GM18909 (cell line): ENCODE results near the gene NFASC.

Source experiments
- ATAC-seq: cut with Tn5 transposase; IDR thresholded peaks from one replicate; pipeline ENCODE4 v1.9.1; 2021; ENCODE audit warnings: mild to moderate bottlenecking; ENCODE audit not compliant: unreplicated experiment, poor library complexity

NFASC gene

DNA sequence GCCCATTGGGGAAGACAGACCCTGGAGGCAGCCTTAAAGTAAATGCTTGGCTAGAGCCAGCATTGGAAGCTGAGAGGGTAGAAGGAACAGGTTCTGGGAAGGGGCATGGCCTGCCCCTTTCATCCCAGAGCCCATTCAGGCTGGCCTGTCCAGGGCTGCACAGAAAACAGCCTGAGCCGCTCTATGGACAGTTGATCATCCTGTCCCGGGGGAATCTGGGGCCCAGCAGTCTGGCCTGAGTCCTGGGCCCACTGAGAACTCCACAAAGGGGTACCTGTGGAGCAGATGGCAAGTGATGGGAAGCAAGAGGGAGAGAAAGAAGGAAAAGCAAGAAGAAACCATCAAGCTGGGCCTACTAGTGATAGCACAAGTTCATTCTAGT is 200.4 kb downstream of the NFASC start:
- ATAC-seq: no peak

DNA sequence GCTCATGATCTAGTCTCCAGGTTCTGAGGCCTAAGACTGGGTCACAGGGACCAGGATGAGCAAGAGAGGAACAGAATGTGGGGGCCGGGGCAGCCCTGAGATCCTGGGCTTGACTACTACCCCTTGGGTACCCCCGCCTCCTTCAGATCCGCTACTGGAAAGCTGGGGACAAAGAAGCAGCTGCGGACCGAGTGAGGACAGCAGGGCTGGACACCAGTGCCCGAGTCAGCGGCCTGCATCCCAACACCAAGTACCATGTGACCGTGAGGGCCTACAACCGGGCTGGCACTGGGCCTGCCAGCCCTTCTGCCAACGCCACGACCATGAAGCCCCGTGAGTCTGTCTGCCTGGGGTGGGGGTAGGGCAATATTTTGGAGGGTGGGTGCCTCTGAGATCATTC is 201.1 kb downstream of the NFASC start:
- ATAC-seq: no peak

DNA sequence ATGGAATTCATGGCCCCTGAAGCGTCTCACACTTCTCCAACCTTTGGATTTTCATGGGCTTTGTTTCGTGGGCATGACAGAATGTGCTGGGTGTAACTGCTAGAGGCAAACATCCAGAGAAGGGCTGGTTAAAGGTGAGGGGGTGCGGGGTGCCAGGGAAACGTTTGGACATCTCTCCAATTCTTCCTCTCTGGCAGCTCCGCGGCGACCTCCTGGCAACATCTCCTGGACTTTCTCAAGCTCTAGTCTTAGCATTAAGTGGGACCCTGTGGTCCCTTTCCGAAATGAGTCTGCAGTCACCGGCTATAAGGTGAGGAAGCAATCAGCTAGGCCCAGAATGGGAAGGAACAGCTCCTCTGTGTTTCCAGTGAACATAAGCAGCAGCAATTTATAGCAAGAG is 201.6 kb downstream of the NFASC start:
- no peak for ATAC-seq
